ENCODE data around the gene ABCG1.

DNA sequence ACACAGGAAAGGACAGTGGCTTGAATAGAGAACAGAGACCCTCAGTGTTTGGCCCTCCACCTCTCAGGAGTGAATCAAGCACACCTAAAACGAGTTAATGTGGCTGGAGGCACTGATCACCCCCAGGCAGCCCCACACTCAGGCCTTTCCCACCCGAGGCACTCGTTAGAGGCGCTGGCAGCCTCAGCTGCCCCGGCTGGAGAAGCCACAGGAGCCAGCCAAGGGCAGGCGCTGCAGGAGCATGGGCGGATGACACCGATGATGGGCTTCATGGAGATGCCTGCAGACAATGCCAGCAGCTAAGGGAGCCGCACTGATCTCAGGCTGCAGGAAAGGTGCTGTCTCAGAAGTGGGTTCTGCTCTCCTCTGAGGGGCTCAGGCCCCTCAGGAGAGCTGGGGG lies 24.1 kb upstream of the ABCG1 start:
- no peak for TF ChIP-seq EP300 (IDR thresholded peaks at IDR 0.05)
- TF ChIP-seq, protein P1, sequence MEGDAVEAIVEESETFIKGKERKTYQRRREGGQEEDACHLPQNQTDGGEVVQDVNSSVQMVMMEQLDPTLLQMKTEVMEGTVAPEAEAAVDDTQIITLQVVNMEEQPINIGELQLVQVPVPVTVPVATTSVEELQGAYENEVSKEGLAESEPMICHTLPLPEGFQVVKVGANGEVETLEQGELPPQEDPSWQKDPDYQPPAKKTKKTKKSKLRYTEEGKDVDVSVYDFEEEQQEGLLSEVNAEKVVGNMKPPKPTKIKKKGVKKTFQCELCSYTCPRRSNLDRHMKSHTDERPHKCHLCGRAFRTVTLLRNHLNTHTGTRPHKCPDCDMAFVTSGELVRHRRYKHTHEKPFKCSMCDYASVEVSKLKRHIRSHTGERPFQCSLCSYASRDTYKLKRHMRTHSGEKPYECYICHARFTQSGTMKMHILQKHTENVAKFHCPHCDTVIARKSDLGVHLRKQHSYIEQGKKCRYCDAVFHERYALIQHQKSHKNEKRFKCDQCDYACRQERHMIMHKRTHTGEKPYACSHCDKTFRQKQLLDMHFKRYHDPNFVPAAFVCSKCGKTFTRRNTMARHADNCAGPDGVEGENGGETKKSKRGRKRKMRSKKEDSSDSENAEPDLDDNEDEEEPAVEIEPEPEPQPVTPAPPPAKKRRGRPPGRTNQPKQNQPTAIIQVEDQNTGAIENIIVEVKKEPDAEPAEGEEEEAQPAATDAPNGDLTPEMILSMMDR (IDR thresholded peaks at IDR 0.05): no peak

Measured in suprapubic skin (tissue), 3 donors.